GM12878 (cell line): ENCODE measurements around the gene MIPOL1. TPM values are rescaled to one million over a fixed set of nuclear protein-coding genes. Genes with fewer than 3 reads are reported as not detected.

Experiments used
- ATAC-seq: fragments of 200-7000 bp; cut with Tn5 transposase; 3 replicates; pipeline ENCODE4 v1.9.1; 2020; ENCODE audit warnings: mild to moderate bottlenecking, moderate library complexity
- BruUV-seq: library from RNA; stranded (reverse); fragments of 400-500 nt; replicated peaks from 2 replicates; lab custom pipeline; 2021; lab: Mats Ljungman, UMichigan
- CTCF ChIA-PET: fragments of 300-600 bp; sonication (Branson Sonifier 250); formaldehyde crosslinking; extraction: SDS; loops from one replicate; lab custom pipeline; 2021; ENCODE audit warnings: inconsistent platforms; lab: Yijun Ruan, JAX
- POLR2A ChIA-PET: fragments of 350-600 bp; formaldehyde crosslinking; extraction: SDS; loops from one replicate; lab custom pipeline; 2021; ENCODE audit warnings: inconsistent platforms; lab: Charles Lee
- RAD21 ChIA-PET: fragments of 300-600 bp; sonication (Branson Sonifier 250); formaldehyde crosslinking; loops from one replicate; lab custom pipeline; 2023; ENCODE audit warnings: antibody characterized with exemption; ENCODE audit not compliant: unreplicated experiment; lab: Charles Lee
- SMC1A ChIA-PET: fragments of 300-600 bp; sonication (Branson Sonifier 250); formaldehyde crosslinking; loops from one replicate; lab custom pipeline; 2023; ENCODE audit not compliant: unreplicated experiment, uncharacterized antibody; lab: Charles Lee
- DNase-seq: peaks from one replicate; pipeline ENCODE4 v3.0.0-alpha.2; 2011; ENCODE audit warnings: low read depth, low spot score
- FAIRE-seq: peaks from 3 replicates; lab custom pipeline; 2011; peaks lifted over from hg19 to GRCh38; lab: Jason Lieb, UNC
- H2AFZ ChIP-seq: 2 replicates; pipeline ENCODE4 v1.6.0; 2011; ENCODE audit warnings: low read depth, low read length, control low read depth; ENCODE audit not compliant: control insufficient read depth
- H3K27ac ChIP-seq: 2 replicates; pipeline ENCODE4 v1.5.1; 2011; ENCODE audit warnings: control low read depth; ENCODE audit not compliant: control insufficient read depth, insufficient read depth
- H3K27me3 ChIP-seq, 2 experiments: replicated peaks in 1 of 2; 2 replicates each; pipeline versions ENCODE4 v1.6.0 to v1.6.1; 2011; ENCODE audit warnings: low read length in 1 of 2; ENCODE audit not compliant: control insufficient read depth in 2 of 2, insufficient read depth in 2 of 2
- H3K36me3 ChIP-seq, 2 experiments: 2 replicates each; pipeline ENCODE4 v1.5.1; 2011; ENCODE audit warnings: low read length in 1 of 2; ENCODE audit not compliant: control insufficient read depth in 2 of 2, insufficient read depth in 2 of 2
- H3K4me1 ChIP-seq: 2 replicates; pipeline ENCODE4 v1.6.1; 2011; ENCODE audit warnings: mild to moderate bottlenecking, low read length, moderate library complexity, mixed read lengths; ENCODE audit not compliant: control insufficient read depth, insufficient read depth
- H3K4me2 ChIP-seq: 2 replicates; pipeline ENCODE4 v1.6.0; 2011; ENCODE audit warnings: control low read depth; ENCODE audit not compliant: control insufficient read depth, insufficient read depth
- H3K4me3 ChIP-seq: fragments of 200-600 bp; sonication (generic); 2 replicates; pipeline ENCODE4 v1.5.1; 2016
- H3K79me2 ChIP-seq: 2 replicates; pipeline ENCODE4 v1.6.0; 2011; ENCODE audit warnings: low read length; ENCODE audit not compliant: control insufficient read depth, insufficient read depth
- H3K9ac ChIP-seq: 2 replicates; pipeline ENCODE4 v1.8.0; 2011; ENCODE audit warnings: low read length, control low read depth, mixed read lengths; ENCODE audit not compliant: control insufficient read depth, insufficient read depth
- H3K9me3 ChIP-seq: replicated peaks from 3 replicates; pipeline ENCODE4 v1.5.1; 2011; ENCODE audit warnings: mild to moderate bottlenecking, low read length; ENCODE audit not compliant: control insufficient read depth, insufficient read depth
- H4K20me1 ChIP-seq: 2 replicates; pipeline ENCODE4 v1.6.0; 2011; ENCODE audit not compliant: control insufficient read depth, insufficient read depth
- NFYB ChIP-seq: IDR thresholded peaks from 2 replicates; pipeline ENCODE4 v1.6.1; 2011; ENCODE audit warnings: low read depth, mild to moderate bottlenecking, low read length, improper control_type of control experiment, moderate library complexity; ENCODE audit not compliant: insufficient read depth
- POLR2AphosphoS5 ChIP-seq: IDR thresholded peaks from 2 replicates; pipeline ENCODE4 v1.6.1; 2011; ENCODE audit warnings: mild to moderate bottlenecking, low read length, inconsistent platforms
- RFX5 ChIP-seq: IDR thresholded peaks from 2 replicates; pipeline ENCODE4 v1.6.1; 2011; ENCODE audit warnings: low read depth, low read length, improper control_type of control experiment
- SP1 ChIP-seq: IDR thresholded peaks from one replicate; pipeline ENCODE4 v1.6.1; 2011; ENCODE audit warnings: low read depth, low read length
- WGBS: methylation state at CpG from one replicate; pipeline ENCODE4 v1.1.6; 2016; ENCODE audit warnings: low lambda C conversion rate; ENCODE audit not compliant: insufficient replicate concordance, insufficient coverage; ENCODE audit errors: missing lambda C conversion rate; 5-methylcytosine and 5-hydroxymethylcytosine counted together
- in situ Hi-C: fragments of 300-500 bp; cut with MboI; formaldehyde crosslinking; loops from 9 replicates; pipeline ENCODE4 v1.14.3; 2018; ENCODE audit warnings: mixed read lengths
- intact Hi-C: fragments of 100-400 bp; cut with micrococcal nuclease; formaldehyde crosslinking; loops from one replicate; pipeline ENCODE4 v1.14.2; 2022; ENCODE audit not compliant: unreplicated experiment
- polyA plus RNA-seq, 11 experiments: library from polyadenylated mRNA; depleted of rRNA in 4 of 11; unstranded in 6 of 11; stranded (reverse) in 5 of 11; fragments of >200 nt; fragmentation: Nextera tagmentation in 4 of 11; fragmentation: Illumina TruSeq in 1 of 11; extraction: Ambion mirVana in 4 of 11; extraction: Trizol in 1 of 11; gene quantifications; 1 replicate in 1 of 11; 2 replicates in 10 of 11; pipeline versions ENCODE4 v1.2.1 to v1.2.3, GENCODE V29; 2011 to 2016; ENCODE audit warnings: inconsistent platforms in 2 of 11, missing spikeins in 2 of 11, low read depth in 1 of 11
- total RNA-seq, 4 experiments: library from RNA; depleted of rRNA in 3 of 4; stranded (reverse); fragments of >200 nt in 3 of 4; fragmentation: Illumina TruSeq in 1 of 4; extraction: Trizol in 1 of 4; gene quantifications; 2 replicates each; pipeline versions ENCODE4 v1.2.1 to v1.2.3, GENCODE V29; 2013 to 2021
- TF ChIP-seq, protein P1 (sequence below): IDR thresholded peaks from 2 replicates; pipeline ENCODE4 v1.6.1; 2012; ENCODE audit warnings: improper control_type of control experiment, low read depth, low read length; ENCODE audit not compliant: insufficient replicate concordance

The MIPOL1 gene
- total and polyA plus RNA-seq, 10 of the 15 experiments (the other 5 are each of a cell fraction or from before 2014, with no cell fraction given) = 0.06 TPM; not detected in 9

DNA sequence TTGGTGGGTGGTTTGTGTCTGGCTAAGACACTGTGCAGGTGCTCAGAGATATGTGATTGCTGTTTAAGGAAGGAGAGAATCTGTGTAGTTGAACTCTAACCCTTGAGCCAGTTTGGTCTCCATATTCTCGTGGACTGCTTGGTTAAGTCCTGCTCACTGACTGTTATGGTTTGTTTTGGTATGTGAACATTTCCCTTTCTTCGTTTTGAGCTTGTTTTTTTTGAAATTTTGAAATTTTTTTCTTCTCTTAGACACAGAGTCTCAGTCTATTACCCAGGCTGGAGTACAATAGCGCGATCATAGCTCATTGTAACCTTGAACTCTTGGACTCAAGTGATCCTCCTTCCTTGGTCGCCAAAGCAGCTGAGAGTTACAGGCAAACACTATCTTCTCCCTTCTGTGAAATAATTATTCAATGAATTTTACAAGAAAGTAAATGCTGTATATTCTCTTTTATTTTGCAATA, 40.0 kb downstream of the MIPOL1 start:
- RAD21 ChIA-PET = no interaction called here
- Histone ChIP-seq H3K4me2 (no peak overlapping the region), H3K36me3 (no peaks in the 10 kb centered on the region), H3K9ac (no peak overlapping the region), H2AFZ (no peak overlapping the region), H3K4me1 (no peaks in the 10 kb centered on the region), H3K9me3 (no peaks in the 10 kb centered on the region), H3K27me3 (no peaks in the 10 kb centered on the region; a peak in 1 of 4 replicates), H4K20me1 (no peaks in the 10 kb centered on the region), H3K4me3 (no peak overlapping the region), H3K79me2 (no peaks in the 10 kb centered on the region), H3K27ac (no peak overlapping the region)
- in situ Hi-C loops (loop anchor here (5.0 to 25.0 kb wide), 2 partner anchors 635 to 1775 kb away; no protein-coding TSS in a partner anchor), intact Hi-C loops (no loop called here)
- no peak for TF ChIP-seq POLR2AphosphoS5
- no peak for TF ChIP-seq SP1
- TF ChIP-seq, protein P1, sequence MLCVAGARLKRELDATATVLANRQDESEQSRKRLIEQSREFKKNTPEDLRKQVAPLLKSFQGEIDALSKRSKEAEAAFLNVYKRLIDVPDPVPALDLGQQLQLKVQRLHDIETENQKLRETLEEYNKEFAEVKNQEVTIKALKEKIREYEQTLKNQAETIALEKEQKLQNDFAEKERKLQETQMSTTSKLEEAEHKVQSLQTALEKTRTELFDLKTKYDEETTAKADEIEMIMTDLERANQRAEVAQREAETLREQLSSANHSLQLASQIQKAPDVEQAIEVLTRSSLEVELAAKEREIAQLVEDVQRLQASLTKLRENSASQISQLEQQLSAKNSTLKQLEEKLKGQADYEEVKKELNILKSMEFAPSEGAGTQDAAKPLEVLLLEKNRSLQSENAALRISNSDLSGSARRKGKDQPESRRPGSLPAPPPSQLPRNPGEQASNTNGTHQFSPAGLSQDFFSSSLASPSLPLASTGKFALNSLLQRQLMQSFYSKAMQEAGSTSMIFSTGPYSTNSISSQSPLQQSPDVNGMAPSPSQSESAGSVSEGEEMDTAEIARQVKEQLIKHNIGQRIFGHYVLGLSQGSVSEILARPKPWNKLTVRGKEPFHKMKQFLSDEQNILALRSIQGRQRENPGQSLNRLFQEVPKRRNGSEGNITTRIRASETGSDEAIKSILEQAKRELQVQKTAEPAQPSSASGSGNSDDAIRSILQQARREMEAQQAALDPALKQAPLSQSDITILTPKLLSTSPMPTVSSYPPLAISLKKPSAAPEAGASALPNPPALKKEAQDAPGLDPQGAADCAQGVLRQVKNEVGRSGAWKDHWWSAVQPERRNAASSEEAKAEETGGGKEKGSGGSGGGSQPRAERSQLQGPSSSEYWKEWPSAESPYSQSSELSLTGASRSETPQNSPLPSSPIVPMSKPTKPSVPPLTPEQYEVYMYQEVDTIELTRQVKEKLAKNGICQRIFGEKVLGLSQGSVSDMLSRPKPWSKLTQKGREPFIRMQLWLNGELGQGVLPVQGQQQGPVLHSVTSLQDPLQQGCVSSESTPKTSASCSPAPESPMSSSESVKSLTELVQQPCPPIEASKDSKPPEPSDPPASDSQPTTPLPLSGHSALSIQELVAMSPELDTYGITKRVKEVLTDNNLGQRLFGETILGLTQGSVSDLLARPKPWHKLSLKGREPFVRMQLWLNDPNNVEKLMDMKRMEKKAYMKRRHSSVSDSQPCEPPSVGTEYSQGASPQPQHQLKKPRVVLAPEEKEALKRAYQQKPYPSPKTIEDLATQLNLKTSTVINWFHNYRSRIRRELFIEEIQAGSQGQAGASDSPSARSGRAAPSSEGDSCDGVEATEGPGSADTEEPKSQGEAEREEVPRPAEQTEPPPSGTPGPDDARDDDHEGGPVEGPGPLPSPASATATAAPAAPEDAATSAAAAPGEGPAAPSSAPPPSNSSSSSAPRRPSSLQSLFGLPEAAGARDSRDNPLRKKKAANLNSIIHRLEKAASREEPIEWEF = no peak
- TF ChIP-seq RFX5 = no peak
- no peak for TF ChIP-seq NFYB
- CTCF ChIA-PET = no interaction called here
- no peak for FAIRE-seq
- BruUV-seq = no TSS peak
- no peak for ATAC-seq
- POLR2A ChIA-PET = no interaction called here
- WGBS = 41% methylated on average over 5 of the region's 5 CpGs
- DNase-seq = no peak
- SMC1A ChIA-PET = interaction anchor here (0.6 kb wide), 1 partner anchor 693 kb away, joined by 3 read pairs; no protein-coding TSS in a partner anchor
